Measurements from ENCODE around the gene RLBP1. TPM values are rescaled to one million over a fixed set of nuclear protein-coding genes. Genes with fewer than 3 reads are reported as not detected.

RLBP1 gene
- total RNA-seq, 1 experiment from 2014 or later, result not detected

DNA sequence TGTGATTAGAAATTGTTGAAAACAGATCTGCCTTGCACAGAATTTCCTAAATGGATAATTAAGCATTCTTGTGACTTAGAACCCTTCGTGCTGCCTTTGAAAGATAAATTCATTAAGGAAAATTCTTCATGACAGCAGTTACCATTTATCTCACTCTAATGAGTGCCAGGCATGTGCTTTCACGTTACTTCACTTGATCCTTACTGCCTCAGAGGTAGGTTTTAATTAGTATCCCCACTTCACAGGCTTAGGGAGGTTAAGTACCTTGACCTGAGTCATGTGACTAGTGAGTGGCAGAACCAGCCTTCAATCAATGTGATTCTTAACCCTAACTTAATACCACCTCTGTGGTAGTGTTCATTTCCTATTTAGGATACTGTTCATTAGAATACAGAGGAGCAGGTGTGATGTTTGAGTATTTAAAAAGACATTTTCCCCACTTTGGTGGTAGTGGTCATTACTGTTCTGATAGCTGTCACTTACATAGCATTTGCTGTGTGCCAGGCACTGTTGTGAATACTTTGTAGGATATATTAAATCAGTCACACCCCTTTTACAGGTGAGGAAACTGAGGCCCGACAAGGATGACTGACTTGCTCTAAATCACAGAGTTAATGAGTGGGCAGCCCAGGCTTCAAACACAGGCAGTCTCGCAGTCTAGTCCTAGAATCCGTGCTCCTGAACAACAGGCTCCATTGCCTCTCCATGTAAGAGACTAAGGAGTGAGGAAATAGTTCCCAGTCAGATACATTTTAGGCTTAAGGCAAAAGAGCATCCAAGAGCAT, 57.9 kb downstream of the RLBP1 start:
- intact Hi-C loops (cut with micrococcal nuclease; ENCODE audit: unreplicated experiment), result no loop called here
- Histone ChIP-seq H3K4me2 (no peak overlapping the region), H3K4me3 (no peak overlapping the region), H4K20me1 (ENCODE audit: insufficient read depth) (no peaks in the 10 kb centered on the region; the same call in 1 of the 2 replicates), H3K79me2 (ENCODE audit: low read depth) (no peaks in the 10 kb centered on the region), H3K9me3 (ENCODE audit: insufficient read depth, low read depth) (no peaks in the 10 kb centered on the region), H3K27ac (no peak overlapping the region), H3K4me1 (replicated peaks; ENCODE audit: insufficient read depth) (peaks cover 24% of the 10 kb centered on the region), H3K36me3 (ENCODE audit: low read depth) (no peaks in the 10 kb centered on the region), H3K27me3 (ENCODE audit: insufficient read depth, low read depth) (no peaks in the 10 kb centered on the region), H2AFZ (no peak overlapping the region), H3K9me2 (ENCODE audit: insufficient read depth) (no peaks in the 10 kb centered on the region), H3F3A (ENCODE audit: insufficient read depth, low read depth) (peaks cover 22% of the 10 kb centered on the region)
- no peak for DNase-seq
- TF ChIP-seq, protein P1, sequence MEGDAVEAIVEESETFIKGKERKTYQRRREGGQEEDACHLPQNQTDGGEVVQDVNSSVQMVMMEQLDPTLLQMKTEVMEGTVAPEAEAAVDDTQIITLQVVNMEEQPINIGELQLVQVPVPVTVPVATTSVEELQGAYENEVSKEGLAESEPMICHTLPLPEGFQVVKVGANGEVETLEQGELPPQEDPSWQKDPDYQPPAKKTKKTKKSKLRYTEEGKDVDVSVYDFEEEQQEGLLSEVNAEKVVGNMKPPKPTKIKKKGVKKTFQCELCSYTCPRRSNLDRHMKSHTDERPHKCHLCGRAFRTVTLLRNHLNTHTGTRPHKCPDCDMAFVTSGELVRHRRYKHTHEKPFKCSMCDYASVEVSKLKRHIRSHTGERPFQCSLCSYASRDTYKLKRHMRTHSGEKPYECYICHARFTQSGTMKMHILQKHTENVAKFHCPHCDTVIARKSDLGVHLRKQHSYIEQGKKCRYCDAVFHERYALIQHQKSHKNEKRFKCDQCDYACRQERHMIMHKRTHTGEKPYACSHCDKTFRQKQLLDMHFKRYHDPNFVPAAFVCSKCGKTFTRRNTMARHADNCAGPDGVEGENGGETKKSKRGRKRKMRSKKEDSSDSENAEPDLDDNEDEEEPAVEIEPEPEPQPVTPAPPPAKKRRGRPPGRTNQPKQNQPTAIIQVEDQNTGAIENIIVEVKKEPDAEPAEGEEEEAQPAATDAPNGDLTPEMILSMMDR (conservative IDR thresholded peaks at IDR 0.05), result no peak
- no peak for TF ChIP-seq EZH2 (IDR thresholded peaks at IDR 0.05; ENCODE audit: low read depth)
- ChIA-PET CTCF (no interaction called here), POLR2A (ENCODE audit: unreplicated experiment) (no interaction called here)
- BruUV-seq (replicated peaks), result no TSS peak

DNA sequence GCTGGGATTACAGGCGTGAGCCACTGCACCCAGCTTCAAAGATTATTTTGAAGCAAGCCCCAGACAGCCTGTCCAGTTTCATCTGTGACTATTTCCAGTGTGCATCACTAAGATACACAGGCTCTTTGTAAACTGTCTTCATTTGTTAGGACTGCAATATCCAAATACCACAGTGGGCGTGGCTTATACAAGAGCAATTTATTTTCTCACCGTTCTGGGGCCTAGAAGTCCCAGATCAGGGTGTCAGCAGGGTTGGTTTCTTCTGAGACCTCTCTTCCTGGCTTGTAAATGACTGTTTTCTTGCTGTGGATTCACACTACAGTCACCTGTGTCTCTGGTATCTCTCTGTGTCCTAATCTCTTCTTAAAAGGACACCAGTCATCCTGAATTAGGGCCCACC, 59.7 kb downstream of the RLBP1 start:
- no peaks in the 10 kb centered on the region for H3K36me3 ChIP-seq (ENCODE audit: low read depth)
- H3K9me2 ChIP-seq (ENCODE audit: insufficient read depth), result no peaks in the 10 kb centered on the region
- no peak overlapping the region for H3K4me3 ChIP-seq
- no peaks in the 10 kb centered on the region; the same call in 1 of the 2 replicates for H4K20me1 ChIP-seq (ENCODE audit: insufficient read depth)
- TF ChIP-seq, protein P1 (conservative IDR thresholded peaks at IDR 0.05), result no peak
- no peak for TF ChIP-seq EZH2 (IDR thresholded peaks at IDR 0.05; ENCODE audit: low read depth)
- intact Hi-C loops (cut with micrococcal nuclease; ENCODE audit: unreplicated experiment), result no loop called here
- H3K27ac ChIP-seq, result no peak overlapping the region
- peaks cover 6% of the 10 kb centered on the region for H3K4me1 ChIP-seq (replicated peaks; ENCODE audit: insufficient read depth)
- no peak overlapping the region for H3K4me2 ChIP-seq
- no TSS peak for BruUV-seq (replicated peaks)
- H3K9me3 ChIP-seq (ENCODE audit: insufficient read depth, low read depth), result no peaks in the 10 kb centered on the region
- H3K79me2 ChIP-seq (ENCODE audit: low read depth), result no peaks in the 10 kb centered on the region
- H3F3A ChIP-seq (ENCODE audit: insufficient read depth, low read depth), result peaks cover 4% of the 10 kb centered on the region
- no peaks in the 10 kb centered on the region for H3K27me3 ChIP-seq (ENCODE audit: insufficient read depth, low read depth)
- H2AFZ ChIP-seq, result no peak overlapping the region
- POLR2A ChIA-PET (ENCODE audit: unreplicated experiment), result no interaction called here
- DNase-seq, result no peak
- CTCF ChIA-PET, result no interaction called here

Other genes with a start within 250 kb of the RLBP1 start
- gene ABHD2, start 133.1 kb downstream of the RLBP1 start, total RNA-seq (2021), result 86.8 and 148 TPM in 2 replicates
- 102 and 126 TPM in 2 replicates for gene FANCI, start 22.4 kb upstream of the RLBP1 start, total RNA-seq (2021)
- gene POLG, start 113.2 kb upstream of the RLBP1 start, total RNA-seq (2021), result 43.6 and 63.9 TPM in 2 replicates